ENCODE data around the gene ELL.

ELL gene

GRCh38 chr19:18491995-18492953 lies 29.6 kb downstream of the ELL start:
- H3F3A ChIP-seq (ENCODE audit: control insufficient read depth, insufficient read depth): no peaks in the 10 kb centered on the region
- H3K9me3 ChIP-seq (ENCODE audit: control insufficient read depth, insufficient read depth, low read length): no peaks in the 10 kb centered on the region
- H3K4me1 ChIP-seq (ENCODE audit: control insufficient read depth, low read length): peaks cover 9% of the 10 kb centered on the region
- no peak overlapping the region for H3K4me3 ChIP-seq (ENCODE audit: low read length)
- no peaks in the 10 kb centered on the region for H3K9me2 ChIP-seq (replicated peaks; ENCODE audit: control insufficient read depth, low read length)
- no peaks in the 10 kb centered on the region for H3K36me3 ChIP-seq (ENCODE audit: control insufficient read depth, low read length)
- H3K27ac ChIP-seq (ENCODE audit: low read depth, low read length): no peak overlapping the region
- H3K27me3 ChIP-seq (ENCODE audit: control insufficient read depth, low read length): no peaks in the 10 kb centered on the region
- H3K79me2 ChIP-seq (ENCODE audit: control insufficient read depth, low read length): peaks cover 90% of the 10 kb centered on the region
- TF ChIP-seq EZH2phosphoT487 (IDR thresholded peaks at IDR 0.05; ENCODE audit: borderline replicate concordance, low read length) (no peak), CTCF (IDR thresholded peaks at IDR 0.05; ENCODE audit: low read depth, low read length, poor library complexity, severe bottlenecking) (no peak)
- H4K20me1 ChIP-seq (ENCODE audit: control insufficient read depth, insufficient read depth, low read depth, low read length): peaks cover 28% of the 10 kb centered on the region
- H3K4me2 ChIP-seq (ENCODE audit: low read length): no peak overlapping the region

DNA sequence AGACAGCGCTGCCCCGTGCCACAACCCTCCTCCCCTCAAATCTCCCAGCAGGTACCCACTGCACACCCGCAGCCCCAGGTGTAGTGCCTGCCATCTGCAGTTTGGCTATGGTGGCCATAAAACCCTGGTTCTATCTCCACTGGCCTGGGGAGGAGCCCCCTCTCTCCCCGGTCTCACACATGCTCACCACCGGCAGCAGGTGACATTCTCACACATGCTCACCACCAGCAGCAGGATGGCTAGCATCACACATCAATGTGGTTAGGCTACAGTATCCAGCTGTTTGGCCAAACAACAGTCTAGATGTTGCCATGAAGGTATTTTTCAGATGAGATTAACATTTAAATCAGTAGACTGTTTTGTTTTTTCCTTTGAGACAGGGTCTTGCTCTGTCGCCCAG lies 31.1 kb downstream of the ELL start:
- no peaks in the 10 kb centered on the region for H3K27me3 ChIP-seq (ENCODE audit: control insufficient read depth, low read length)
- H3K4me3 ChIP-seq (ENCODE audit: low read length): no peak overlapping the region
- H3K79me2 ChIP-seq (ENCODE audit: control insufficient read depth, low read length): peaks cover 90% of the 10 kb centered on the region
- H3K9me2 ChIP-seq (replicated peaks; ENCODE audit: control insufficient read depth, low read length): no peaks in the 10 kb centered on the region
- no peaks in the 10 kb centered on the region for H3F3A ChIP-seq (ENCODE audit: control insufficient read depth, insufficient read depth)
- H3K36me3 ChIP-seq (ENCODE audit: control insufficient read depth, low read length): no peaks in the 10 kb centered on the region
- no peaks in the 10 kb centered on the region for H3K9me3 ChIP-seq (ENCODE audit: control insufficient read depth, insufficient read depth, low read length)
- no peak overlapping the region for H3K27ac ChIP-seq (ENCODE audit: low read depth, low read length)
- H3K4me2 ChIP-seq (ENCODE audit: low read length): no peak overlapping the region
- peaks cover 4% of the 10 kb centered on the region; the same call in 1 of the 2 replicates for H3K4me1 ChIP-seq (ENCODE audit: control insufficient read depth, low read length)
- H4K20me1 ChIP-seq (ENCODE audit: control insufficient read depth, insufficient read depth, low read depth, low read length): peaks cover 17% of the 10 kb centered on the region
- TF ChIP-seq EZH2phosphoT487 (IDR thresholded peaks at IDR 0.05; ENCODE audit: borderline replicate concordance, low read length) (no peak), CTCF (IDR thresholded peaks at IDR 0.05; ENCODE audit: low read depth, low read length, poor library complexity, severe bottlenecking) (no peak)

DNA sequence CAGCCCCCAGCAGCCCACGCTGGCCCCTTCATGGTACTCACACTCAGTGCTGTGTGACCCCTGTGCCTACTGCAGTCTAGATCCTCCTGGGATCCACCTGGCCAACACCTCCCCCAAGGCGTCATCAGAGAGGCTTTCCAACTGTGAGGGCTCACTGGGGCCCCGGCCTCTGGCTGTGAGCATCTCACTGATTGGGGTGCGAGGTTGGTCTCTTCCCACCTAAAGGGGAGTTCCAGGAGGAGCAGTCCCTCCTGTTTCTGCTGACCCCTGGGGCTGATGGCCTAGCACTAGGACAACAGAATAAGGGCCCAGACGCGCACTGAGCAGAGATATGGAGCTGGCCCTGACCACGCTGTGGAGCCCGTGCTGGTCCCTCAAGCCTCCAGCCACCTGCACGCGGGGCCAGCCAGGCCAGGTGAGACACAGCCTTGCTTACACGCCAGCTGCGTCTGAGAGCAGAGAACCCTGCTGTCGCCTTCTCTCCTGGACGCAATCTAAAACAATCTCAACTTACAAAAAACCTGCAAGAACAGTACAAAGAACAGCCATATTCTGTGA lies 32.2 kb downstream of the ELL start:
- no peak overlapping the region for H3K4me3 ChIP-seq (ENCODE audit: low read length)
- peaks cover 11% of the 10 kb centered on the region for H3K4me1 ChIP-seq (ENCODE audit: control insufficient read depth, low read length)
- H4K20me1 ChIP-seq (ENCODE audit: control insufficient read depth, insufficient read depth, low read depth, low read length): peaks cover 14% of the 10 kb centered on the region
- H3K27me3 ChIP-seq (ENCODE audit: control insufficient read depth, low read length): no peaks in the 10 kb centered on the region
- no peaks in the 10 kb centered on the region for H3K9me3 ChIP-seq (ENCODE audit: control insufficient read depth, insufficient read depth, low read length)
- H3K9me2 ChIP-seq (replicated peaks; ENCODE audit: control insufficient read depth, low read length): no peaks in the 10 kb centered on the region
- no peaks in the 10 kb centered on the region for H3F3A ChIP-seq (ENCODE audit: control insufficient read depth, insufficient read depth)
- H3K79me2 ChIP-seq (ENCODE audit: control insufficient read depth, low read length): peaks cover 90% of the 10 kb centered on the region
- no peaks in the 10 kb centered on the region for H3K36me3 ChIP-seq (ENCODE audit: control insufficient read depth, low read length)
- no peak for TF ChIP-seq EZH2phosphoT487 (IDR thresholded peaks at IDR 0.05; ENCODE audit: borderline replicate concordance, low read length)
- no peak for TF ChIP-seq CTCF (IDR thresholded peaks at IDR 0.05; ENCODE audit: low read depth, low read length, poor library complexity, severe bottlenecking)
- H3K27ac ChIP-seq (ENCODE audit: low read depth, low read length): no peak overlapping the region
- H3K4me2 ChIP-seq (ENCODE audit: low read length): no peak overlapping the region
